Spleen (tissue), 11 donors: ENCODE measurements around the gene SDHC. TPM values are rescaled to one million over a fixed set of nuclear protein-coding genes. Genes with fewer than 3 reads are reported as not detected.

Experiments used
- DNase-seq: peaks from one replicate; pipeline ENCODE4 v3.0.0-alpha.2; 2020
- H3K27ac ChIP-seq, 8 donors: fragments of 200-600 bp; sonication (generic) in 7 of 8; 1 replicate in 4 of 8; 2 replicates in 4 of 8; pipeline versions ENCODE4 v1.5.0 to v1.8.0; 2016 to 2021; ENCODE audit warnings: inconsistent platforms in 4 of 8, mild to moderate bottlenecking in 4 of 8, moderate library complexity in 1 of 8
- H3K27me3 ChIP-seq, 7 donors: fragments of 200-600 bp; sonication (generic) in 6 of 7; replicated peaks in 1 of 7; 1 replicate in 4 of 7; 2 replicates in 3 of 7; pipeline versions ENCODE4 v1.5.0 to v1.8.0; 2016 to 2021; ENCODE audit warnings: inconsistent platforms in 3 of 7, mild to moderate bottlenecking in 1 of 7
- H3K36me3 ChIP-seq, 6 donors: fragments of 200-600 bp; sonication (generic) in 5 of 6; 1 replicate in 4 of 6; 2 replicates in 2 of 6; pipeline versions ENCODE4 v1.5.0 to v1.8.0; 2016 to 2021; ENCODE audit warnings: inconsistent platforms in 2 of 6
- H3K4me1 ChIP-seq, 6 donors: fragments of 200-600 bp; sonication (generic) in 5 of 6; 1 replicate in 3 of 6; 2 replicates in 3 of 6; pipeline versions ENCODE4 v1.5.0 to v1.8.0; 2016 to 2021; ENCODE audit warnings: inconsistent platforms in 3 of 6
- H3K4me3 ChIP-seq, 8 donors: fragments of 200-600 bp; sonication (generic) in 7 of 8; 1 replicate in 4 of 8; 2 replicates in 4 of 8; pipeline versions ENCODE4 v1.5.0 to v1.8.0; 2016 to 2021; ENCODE audit warnings: inconsistent platforms in 4 of 8, mild to moderate bottlenecking in 4 of 8, moderate library complexity in 2 of 8
- H3K9me3 ChIP-seq, 8 donors: fragments of 200-600 bp; sonication (generic) in 7 of 8; 1 replicate in 4 of 8; 2 replicates in 4 of 8; pipeline versions ENCODE4 v1.5.0 to v1.8.0; 2016 to 2021; ENCODE audit warnings: inconsistent platforms in 4 of 8
- CTCF ChIP-seq, 11 experiments: fragments of 200-600 bp in 7 of 11; fragments of 450-650 bp in 4 of 11; sonication (generic) in 4 of 11; IDR thresholded peaks in 8 of 11; conservative IDR thresholded peaks in 3 of 11; 1 replicate in 7 of 11; 2 replicates in 4 of 11; pipeline versions ENCODE4 v1.4.0 to v1.8.0; 2016 to 2021; ENCODE audit warnings: antibody characterized with exemption in 11 of 11, inconsistent platforms in 4 of 11, mild to moderate bottlenecking in 1 of 11
- POLR2A ChIP-seq, 3 donors: fragments of 450-650 bp; IDR thresholded peaks; one replicate each; pipeline ENCODE4 v1.5.1; 2017; ENCODE audit warnings: antibody characterized with exemption in 3 of 3, mild to moderate bottlenecking in 1 of 3
- POLR2AphosphoS5 ChIP-seq, 3 donors: sonication (generic); formaldehyde crosslinking; IDR thresholded peaks; one replicate each; pipeline ENCODE4 v1.5.1; 2017; ENCODE audit warnings: antibody characterized with exemption in 3 of 3
- WGBS, 5 donors: extraction: QIAGEN DNeasy Blood & Tissue Kit in 3 of 5; methylation state at CpG; one replicate each; pipeline versions ENCODE4 v1.1.5 to v1.1.7; 2013 to 2018; 5-methylcytosine and 5-hydroxymethylcytosine counted together
- intact Hi-C: fragments of 100-400 bp; cut with DNase I; formaldehyde crosslinking; loops from one replicate; pipeline ENCODE4 v1.15.0; 2023; ENCODE audit warnings: low total_unique reads
- polyA plus RNA-seq, 3 donors: library from polyadenylated mRNA; stranded (reverse); fragments of 200-250 nt; gene quantifications; one replicate each; pipeline ENCODE4 v1.2.1, GENCODE V29; 2013
- total RNA-seq, 7 donors: library from RNA; depleted of rRNA in 3 of 7; stranded (reverse); fragments of >200 nt in 3 of 7; fragmentation: NEBNext Ultra II Directional in 4 of 7; extraction: Animal tissue kit (Norgen Biotek cat#: 25700) in 4 of 7; gene quantifications; one replicate each; pipeline versions ENCODE4 v1.1.0 to v1.2.1, GENCODE V29; 2016 to 2021
- donor health status: healthy with polysubstance abuse.
- donor health status: DM: no; HTN: no; CAD: no; lungs with moderate emphysema.
- donor health status: DM: no; HTN: no; CAD: no.
- donor health status: Bipolar disorder and iron deficiency.
- donor health status: healthy.
- donor health status: DM: no; HTN: no; CAD: no.
- donor health status: DM: yes; HTN: yes; CAD: no.

SDHC gene
- total and polyA plus RNA-seq, 10 donors: 57.0 to 170 (median 133) TPM

GRCh38 chr1:161374373-161374772 is 60.2 kb downstream of the SDHC start:
- no peak overlapping the region for H3K4me3 ChIP-seq
- intact Hi-C loops: loop anchor here (5.0 kb wide), 1 partner anchor 147 kb away; the partner anchor contains the start of gene TOMM40L
- no peak overlapping the region for H3K27ac ChIP-seq
- DNase-seq: no peak
- H3K27me3 ChIP-seq: no peaks in the 10 kb centered on the region
- no peaks in the 10 kb centered on the region for H3K4me1 ChIP-seq
- TF ChIP-seq POLR2A (IDR thresholded peaks at IDR 0.05) (no peak), POLR2AphosphoS5 (IDR thresholded peaks at IDR 0.05) (no peak), CTCF (IDR thresholded peaks at IDR 0.05 in 8 of 11, conservative IDR thresholded peaks at IDR 0.05 in 3 of 11) (peak in 1 of 11 experiments; percentile 17)
- H3K9me3 ChIP-seq: no peaks in the 10 kb centered on the region
- 26 to 58% (median 43%) methylated on average over 2 of the region's 2 CpGs for WGBS, 5 donors
- no peaks in the 10 kb centered on the region for H3K36me3 ChIP-seq

- WGBS, 5 donors: 91 to 100% (median 96%) methylated on average over 5 of the region's 5 CpGs
- H3K4me1 ChIP-seq: peaks cover 3 to 16% (median 12%) of the 10 kb centered on the region in 6 donors
- TF ChIP-seq POLR2A (IDR thresholded peaks at IDR 0.05): no peak
- no peak for TF ChIP-seq CTCF (IDR thresholded peaks at IDR 0.05 in 8 of 11, conservative IDR thresholded peaks at IDR 0.05 in 3 of 11)
- no peak for TF ChIP-seq POLR2AphosphoS5 (IDR thresholded peaks at IDR 0.05)
- H3K4me3 ChIP-seq: no peak overlapping the region
- intact Hi-C loops: no loop called here
- DNase-seq: no peak
- no peaks in the 10 kb centered on the region for H3K36me3 ChIP-seq
- H3K27ac ChIP-seq: no peak overlapping the region
- no peaks in the 10 kb centered on the region for H3K27me3 ChIP-seq
- no peaks in the 10 kb centered on the region for H3K9me3 ChIP-seq
Observed at GRCh38 chr1:161378014-161378413, 63.8 kb downstream of the SDHC start.

- Histone ChIP-seq H3K4me3 (no peak overlapping the region), H3K4me1 (peaks cover 3 to 16% (median 13%) of the 10 kb centered on the region in 6 donors), H3K9me3 (no peaks in the 10 kb centered on the region), H3K27ac (no peak overlapping the region), H3K36me3 (no peaks in the 10 kb centered on the region), H3K27me3 (no peaks in the 10 kb centered on the region)
- WGBS, 5 donors: 70 to 91% (median 86%) methylated on average over 18 of the region's 18 CpGs
- no peak for DNase-seq
- intact Hi-C loops: no loop called here
- TF ChIP-seq POLR2A (IDR thresholded peaks at IDR 0.05): no peak
- peak in 1 of 3 donors; percentile 28 for TF ChIP-seq POLR2AphosphoS5 (IDR thresholded peaks at IDR 0.05)
Observed at GRCh38 chr1:161379071-161379470, 64.9 kb downstream of the SDHC start.

GRCh38 chr1:161381707-161382106 is 67.5 kb downstream of the SDHC start:
- no peak for DNase-seq
- no peaks in the 10 kb centered on the region for H3K36me3 ChIP-seq
- H3K27me3 ChIP-seq: no peaks in the 10 kb centered on the region
- H3K27ac ChIP-seq: no peak overlapping the region
- TF ChIP-seq POLR2A (IDR thresholded peaks at IDR 0.05) (no peak), CTCF (IDR thresholded peaks at IDR 0.05 in 8 of 11, conservative IDR thresholded peaks at IDR 0.05 in 3 of 11) (no peak), POLR2AphosphoS5 (IDR thresholded peaks at IDR 0.05) (no peak)
- intact Hi-C loops: no loop called here
- H3K9me3 ChIP-seq: no peaks in the 10 kb centered on the region
- peaks cover 3 to 24% (median 17%) of the 10 kb centered on the region in 6 donors for H3K4me1 ChIP-seq
- 41 to 47% (median 42%) methylated on average over 6 of the region's 6 CpGs for WGBS, 5 donors
- no peak overlapping the region for H3K4me3 ChIP-seq
